ENCODE measurements around the gene DNAJB13.
"Not testable (repeated sequence)": the region's sequence is repeated elsewhere in the genome, so short reads cannot be mapped to it uniquely, and the experiment has no call there.

Gene DNAJB13

GRCh38 chr11:73983741-73984538, 33.1 kb downstream of the DNAJB13 start:
- Histone ChIP-seq H3K79me2 (ENCODE audit: control insufficient read depth, low read length) (peaks cover 47% of the 10 kb centered on the region), H3K4me2 (ENCODE audit: low read length) (peak overlapping the region; percentile 94), H3K9me3 (ENCODE audit: control insufficient read depth, insufficient read depth, low read length) (no peaks in the 10 kb centered on the region), H3K4me1 (ENCODE audit: control insufficient read depth, low read length) (peaks cover 72% of the 10 kb centered on the region), H3K27ac (ENCODE audit: low read depth, low read length) (peak overlapping the region; percentile 95), H3F3A (ENCODE audit: control insufficient read depth, insufficient read depth) (peaks cover 56% of the 10 kb centered on the region), H3K9me2 (replicated peaks; ENCODE audit: control insufficient read depth, low read length) (no peaks in the 10 kb centered on the region), H4K20me1 (ENCODE audit: control insufficient read depth, insufficient read depth, low read depth, low read length) (peaks cover 26% of the 10 kb centered on the region), H3K36me3 (ENCODE audit: control insufficient read depth, low read length) (peaks cover 36% of the 10 kb centered on the region), H3K27me3 (ENCODE audit: control insufficient read depth, low read length) (no peaks in the 10 kb centered on the region), H3K4me3 (ENCODE audit: low read length) (peak overlapping the region; percentile 99)
- TF ChIP-seq EZH2phosphoT487 (IDR thresholded peaks at IDR 0.05; ENCODE audit: borderline replicate concordance, low read length) (no peak), CTCF (IDR thresholded peaks at IDR 0.05; ENCODE audit: low read depth, low read length, poor library complexity, severe bottlenecking) (no peak)

- not testable (repeated sequence) for H3K9me2 ChIP-seq (replicated peaks; ENCODE audit: control insufficient read depth, low read length); H3K4me3 ChIP-seq (ENCODE audit: low read length); H3K27me3 ChIP-seq (ENCODE audit: control insufficient read depth, low read length); H3K9me3 ChIP-seq (ENCODE audit: control insufficient read depth, insufficient read depth, low read length)
- H4K20me1 ChIP-seq (ENCODE audit: control insufficient read depth, insufficient read depth, low read depth, low read length): peaks cover 14% of the 10 kb centered on the region
- peak overlapping the region; percentile 94 for H3K4me2 ChIP-seq (ENCODE audit: low read length)
- H3K4me1 ChIP-seq (ENCODE audit: control insufficient read depth, low read length): peaks cover 71% of the 10 kb centered on the region
- peaks cover 20% of the 10 kb centered on the region for H3K36me3 ChIP-seq (ENCODE audit: control insufficient read depth, low read length)
- H3F3A ChIP-seq (ENCODE audit: control insufficient read depth, insufficient read depth): peaks cover 51% of the 10 kb centered on the region
- H3K79me2 ChIP-seq (ENCODE audit: control insufficient read depth, low read length): peaks cover 30% of the 10 kb centered on the region
- peak overlapping the region; percentile 95 for H3K27ac ChIP-seq (ENCODE audit: low read depth, low read length)
Observed at GRCh38 chr11:73985661-73986060, 34.8 kb downstream of the DNAJB13 start.

GRCh38 chr11:73988227-73988626, 37.4 kb downstream of the DNAJB13 start:
- Histone ChIP-seq H3K27ac (ENCODE audit: low read depth, low read length) (no peak overlapping the region), H3K79me2 (ENCODE audit: control insufficient read depth, low read length) (peaks cover 7% of the 10 kb centered on the region), H3K27me3 (ENCODE audit: control insufficient read depth, low read length) (no peaks in the 10 kb centered on the region), H3K4me2 (ENCODE audit: low read length) (no peak overlapping the region), H4K20me1 (ENCODE audit: control insufficient read depth, insufficient read depth, low read depth, low read length) (no peaks in the 10 kb centered on the region), H3K9me3 (ENCODE audit: control insufficient read depth, insufficient read depth, low read length) (no peaks in the 10 kb centered on the region), H3K4me1 (ENCODE audit: control insufficient read depth, low read length) (peaks cover 92% of the 10 kb centered on the region), H3F3A (ENCODE audit: control insufficient read depth, insufficient read depth) (peaks cover 56% of the 10 kb centered on the region), H3K36me3 (ENCODE audit: control insufficient read depth, low read length) (no peaks in the 10 kb centered on the region), H3K4me3 (ENCODE audit: low read length) (no peak overlapping the region), H3K9me2 (replicated peaks; ENCODE audit: control insufficient read depth, low read length) (no peaks in the 10 kb centered on the region)
- no peak for TF ChIP-seq CTCF (IDR thresholded peaks at IDR 0.05; ENCODE audit: low read depth, low read length, poor library complexity, severe bottlenecking)
- TF ChIP-seq EZH2phosphoT487 (IDR thresholded peaks at IDR 0.05; ENCODE audit: borderline replicate concordance, low read length): no peak

- peaks cover 57% of the 10 kb centered on the region for H3F3A ChIP-seq (ENCODE audit: control insufficient read depth, insufficient read depth)
Observed at GRCh38 chr11:73989156-73989555, 38.3 kb downstream of the DNAJB13 start.

More at GRCh38 chr11:73989156-73989555, 38.3 kb downstream of the DNAJB13 start:
- Histone ChIP-seq H3K36me3 (ENCODE audit: control insufficient read depth, low read length) (no peaks in the 10 kb centered on the region), H3K4me3 (ENCODE audit: low read length) (no peak overlapping the region), H3K9me3 (ENCODE audit: control insufficient read depth, insufficient read depth, low read length) (no peaks in the 10 kb centered on the region), H3K79me2 (ENCODE audit: control insufficient read depth, low read length) (peaks cover 2% of the 10 kb centered on the region), H3K4me2 (ENCODE audit: low read length) (no peak overlapping the region), H3K9me2 (replicated peaks; ENCODE audit: control insufficient read depth, low read length) (no peaks in the 10 kb centered on the region), H4K20me1 (ENCODE audit: control insufficient read depth, insufficient read depth, low read depth, low read length) (no peaks in the 10 kb centered on the region), H3K27me3 (ENCODE audit: control insufficient read depth, low read length) (no peaks in the 10 kb centered on the region), H3K27ac (ENCODE audit: low read depth, low read length) (0 out of 2 replicates have a peak overlapping the region, but pooled peaks have one; percentile 20), H3K4me1 (ENCODE audit: control insufficient read depth, low read length) (peaks cover 92% of the 10 kb centered on the region)
- peak; percentile 29 for TF ChIP-seq CTCF (IDR thresholded peaks at IDR 0.05; ENCODE audit: low read depth, low read length, poor library complexity, severe bottlenecking)
- no peak for TF ChIP-seq EZH2phosphoT487 (IDR thresholded peaks at IDR 0.05; ENCODE audit: borderline replicate concordance, low read length)

Data from DOHH2 (cell line).